Activated CD8-positive, alpha-beta memory T cell treated with anti-CD3 and anti-CD28 coated beads, Interleukin-2, amount 50 U/mL, for 1 hour (primary cell): ENCODE results near the gene WBP1L.

Experiments
- DNase-seq: peaks from one replicate; pipeline ENCODE4 v3.0.0-alpha.2; 2020; ENCODE audit errors: extremely low read depth

WBP1L gene

DNA sequence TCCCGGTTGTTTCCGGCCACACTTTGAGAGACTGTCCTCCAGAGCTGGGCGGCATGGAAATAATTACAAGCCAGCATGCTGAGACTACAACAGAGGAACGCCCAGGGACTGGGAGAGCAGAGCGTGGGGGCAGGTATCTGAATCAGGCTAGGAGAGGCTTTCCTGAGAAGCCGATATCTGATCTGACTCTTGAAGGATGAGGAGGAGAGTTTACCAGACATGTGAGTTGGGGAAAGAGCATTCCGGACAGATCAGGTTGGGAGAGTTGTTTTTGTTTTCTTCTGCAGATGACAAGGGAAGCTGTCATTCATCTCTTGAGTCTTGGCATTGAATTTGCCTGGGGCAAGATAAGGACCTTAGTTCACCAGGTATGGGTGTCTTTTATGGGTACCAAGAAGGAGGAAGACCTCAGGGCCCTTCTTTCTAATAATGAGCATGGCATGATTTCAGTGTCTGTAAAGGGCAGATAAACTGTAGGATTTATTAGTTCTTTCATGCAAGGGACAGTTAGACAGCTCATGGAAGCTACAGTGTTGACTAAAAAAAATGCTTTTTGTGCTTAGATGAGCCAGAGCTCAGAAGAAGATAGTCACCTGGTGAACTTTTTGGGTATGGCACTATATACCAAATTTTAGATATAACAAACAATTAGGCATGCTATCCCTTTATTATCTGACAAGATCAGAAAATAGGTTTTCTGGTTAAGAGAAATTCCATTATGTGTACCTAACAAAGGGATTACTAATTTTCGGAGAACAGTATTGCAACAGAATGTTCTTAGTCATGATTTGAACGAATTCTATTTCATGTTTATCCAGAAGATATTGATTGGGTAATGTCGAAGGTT lies 36.2 kb downstream of the WBP1L start:
- no peak for DNase-seq

DNA sequence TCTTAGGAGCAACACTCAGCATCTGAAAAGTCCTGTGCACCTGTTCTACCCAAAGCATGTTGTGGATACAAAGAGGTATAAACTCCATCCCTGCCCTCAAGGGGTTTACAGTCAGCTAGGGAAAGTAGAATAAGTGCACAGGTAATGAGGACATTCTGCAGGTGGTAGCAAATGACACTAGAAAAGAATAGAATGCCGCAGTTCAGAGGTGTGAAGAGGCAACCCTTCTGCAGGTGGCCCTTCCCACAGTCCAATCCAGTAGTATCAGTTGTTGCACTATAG lies 36.7 kb downstream of the WBP1L start:
- DNase-seq, result no peak

DNA sequence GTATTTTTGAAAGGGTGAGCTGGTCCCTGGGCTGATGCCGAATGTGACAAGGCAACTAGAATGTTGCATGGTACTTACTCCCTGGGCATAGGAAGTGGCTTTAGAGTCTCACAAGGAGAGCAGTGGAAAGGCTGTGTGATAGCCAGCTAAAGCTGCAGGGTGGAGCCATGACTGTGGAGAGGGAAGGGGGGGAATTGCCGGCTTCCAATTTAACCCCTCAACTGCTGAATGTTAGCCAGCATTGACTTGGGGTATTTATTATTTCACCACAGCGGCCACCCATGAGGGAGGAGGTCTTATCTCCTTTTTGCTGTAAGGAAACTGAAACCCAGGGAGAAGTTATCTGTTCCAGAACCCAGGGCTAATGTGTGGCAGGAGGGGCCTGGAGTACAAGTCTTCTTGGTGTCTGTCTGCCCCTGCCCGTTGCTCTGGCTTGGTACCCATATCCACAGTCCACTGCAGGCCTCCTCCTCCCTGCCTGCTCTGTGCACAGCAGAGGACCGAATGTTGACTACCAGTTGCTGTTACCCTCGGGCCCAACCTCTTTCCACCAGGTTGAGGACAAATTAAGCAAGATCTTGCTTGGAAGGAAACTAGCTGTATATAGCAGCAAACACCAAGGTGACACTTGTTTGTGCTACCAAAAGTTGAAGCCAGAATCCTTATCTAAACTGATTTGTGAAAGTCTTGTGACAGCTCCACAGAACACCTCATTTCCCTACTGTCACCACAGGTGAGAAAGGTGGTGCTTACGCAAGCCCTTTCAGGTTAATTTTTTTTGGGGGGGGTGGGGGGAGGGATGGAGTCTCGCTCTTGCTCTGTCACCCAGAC lies 37.6 kb downstream of the WBP1L start:
- DNase-seq, result no peak

DNA sequence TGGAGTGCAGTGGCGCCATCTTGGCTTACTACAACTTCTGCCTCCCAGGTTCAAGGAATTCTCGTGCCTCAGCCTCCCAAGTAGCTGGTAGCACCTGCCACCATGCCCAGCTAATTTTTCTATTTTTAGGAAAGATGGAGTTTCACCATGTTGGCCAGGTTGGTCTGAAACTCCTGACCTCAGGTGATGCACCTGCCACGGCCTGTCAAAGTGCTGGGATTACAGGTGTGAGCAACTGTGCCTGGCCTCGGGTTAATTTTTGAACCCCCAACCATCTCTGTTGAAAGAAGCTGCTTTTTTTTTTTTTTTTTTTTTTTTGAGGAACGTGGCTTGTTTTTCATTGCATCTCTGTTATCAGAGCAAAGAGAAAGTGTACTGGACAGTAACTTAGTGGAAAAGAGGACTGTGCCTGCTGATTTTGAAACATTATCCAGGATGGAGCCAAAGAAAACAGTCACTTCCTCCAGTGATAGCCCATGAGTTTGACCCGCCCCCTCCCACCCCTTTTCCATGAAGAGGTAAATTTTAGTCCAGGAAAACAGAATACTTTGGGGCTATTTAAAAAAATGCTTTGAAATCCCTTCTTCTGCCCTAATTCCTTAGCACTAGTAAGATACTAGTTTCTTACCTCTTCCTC lies 38.3 kb downstream of the WBP1L start:
- DNase-seq, result no peak

DNA sequence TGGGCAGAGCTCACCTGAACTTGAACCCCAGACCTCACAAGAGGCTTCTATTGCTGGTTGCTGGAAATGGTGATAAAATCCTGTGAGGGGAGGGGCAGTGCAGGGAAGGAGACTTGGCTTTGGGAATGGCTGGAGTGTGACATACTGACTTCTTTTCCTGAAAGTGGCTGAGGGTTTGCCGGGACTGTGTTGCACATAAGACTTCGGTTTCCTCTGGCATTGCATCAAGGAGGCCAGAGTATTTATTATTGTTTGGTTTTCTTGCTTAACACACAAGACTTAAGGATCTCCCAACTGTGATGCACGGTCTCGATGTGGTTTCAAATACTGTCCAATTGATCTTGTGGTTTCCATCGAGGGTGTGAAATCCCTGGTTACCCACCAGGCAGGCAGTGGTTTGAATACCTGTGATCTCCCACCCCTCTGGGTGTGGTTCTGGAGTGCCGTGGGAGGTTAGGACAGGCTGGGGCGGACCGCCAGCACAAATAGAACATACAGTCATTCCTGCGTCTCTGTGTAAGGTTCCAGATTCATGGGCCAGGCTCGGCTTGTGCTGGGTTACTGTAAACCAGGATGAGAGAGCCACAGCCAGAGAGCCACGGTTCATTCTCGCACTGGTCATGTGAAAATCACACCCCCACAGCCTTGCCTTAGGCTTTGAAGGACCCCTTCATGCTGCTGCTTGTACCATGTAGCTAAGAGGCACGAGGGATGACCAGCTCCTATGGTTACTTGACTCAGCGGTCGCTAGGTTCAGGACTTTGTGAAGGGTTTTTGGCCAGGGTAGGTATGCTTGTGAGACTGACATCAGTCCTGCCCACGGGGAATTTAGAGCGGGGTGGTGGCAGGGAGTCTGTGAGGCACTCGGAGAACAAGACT lies 39.2 kb downstream of the WBP1L start:
- DNase-seq, result no peak

DNA sequence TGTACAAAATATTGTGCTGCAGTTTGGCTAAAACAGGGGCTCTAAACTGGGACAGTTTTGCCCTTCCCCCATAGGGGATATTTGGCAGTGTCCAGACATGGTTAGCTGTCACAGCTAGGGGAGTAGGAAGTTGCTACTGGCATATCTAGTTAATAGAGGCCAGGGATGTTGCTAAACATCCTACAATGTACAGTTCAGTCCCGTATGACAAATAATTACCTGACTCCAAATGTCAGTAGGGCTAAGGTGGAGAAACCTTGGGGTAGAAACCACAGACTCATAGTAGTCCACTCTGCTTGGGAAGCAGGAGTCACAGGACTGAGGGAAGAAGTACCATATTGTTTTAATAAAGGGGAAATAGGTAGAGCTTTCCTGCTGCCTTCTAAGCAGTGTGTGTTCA lies 39.8 kb downstream of the WBP1L start:
- no peak for DNase-seq

DNA sequence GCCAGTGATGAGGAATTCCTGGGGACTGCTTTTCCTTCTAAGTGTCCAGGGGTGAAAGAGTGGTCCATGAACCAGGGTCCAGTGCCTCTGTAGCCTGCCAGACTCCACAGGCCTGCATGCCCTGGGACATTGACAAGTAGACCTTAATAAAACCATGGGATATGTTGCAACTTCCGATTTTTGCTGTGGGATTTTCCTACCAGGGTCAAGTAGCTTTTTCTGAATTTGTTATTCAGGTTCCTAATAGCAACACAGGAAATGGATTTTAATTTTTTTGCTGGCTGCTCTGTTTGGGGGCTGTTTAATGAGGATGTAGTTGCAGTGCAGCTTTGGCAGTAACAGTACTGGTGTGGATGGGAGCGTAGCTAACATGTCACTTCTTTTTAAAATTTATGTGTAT lies 42.1 kb downstream of the WBP1L start:
- no peak for DNase-seq

DNA sequence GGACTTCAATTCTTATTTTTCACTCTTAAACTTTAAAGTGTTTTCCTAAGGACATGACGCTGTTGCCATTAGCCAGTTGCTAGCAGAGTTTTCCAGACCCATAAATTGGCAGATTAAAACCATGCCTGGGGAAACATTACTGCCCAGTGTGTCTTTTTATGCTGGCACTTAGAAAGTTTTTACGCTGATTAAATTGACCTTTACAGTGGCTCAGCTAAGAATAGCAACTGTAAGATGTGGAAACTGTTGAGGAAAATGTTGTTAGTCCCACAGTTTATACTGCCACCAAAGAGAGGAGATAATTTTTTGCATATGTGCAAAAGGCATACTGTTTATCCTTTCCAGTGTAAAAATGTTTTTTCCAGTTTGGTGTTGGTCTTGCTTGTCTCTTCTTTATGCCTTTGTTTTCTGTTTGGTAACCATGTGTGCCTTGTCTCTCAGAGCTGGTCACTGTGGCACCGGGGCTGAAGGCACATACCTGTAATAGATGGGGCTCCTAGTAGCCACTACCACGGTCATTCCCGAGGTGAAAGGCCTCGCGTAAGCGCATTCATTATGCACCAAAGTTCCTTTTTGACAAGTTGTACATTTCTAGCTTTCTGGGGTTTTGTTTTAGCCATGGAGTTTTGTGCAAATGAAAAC lies 48.1 kb downstream of the WBP1L start:
- DNase-seq, result no peak

DNA sequence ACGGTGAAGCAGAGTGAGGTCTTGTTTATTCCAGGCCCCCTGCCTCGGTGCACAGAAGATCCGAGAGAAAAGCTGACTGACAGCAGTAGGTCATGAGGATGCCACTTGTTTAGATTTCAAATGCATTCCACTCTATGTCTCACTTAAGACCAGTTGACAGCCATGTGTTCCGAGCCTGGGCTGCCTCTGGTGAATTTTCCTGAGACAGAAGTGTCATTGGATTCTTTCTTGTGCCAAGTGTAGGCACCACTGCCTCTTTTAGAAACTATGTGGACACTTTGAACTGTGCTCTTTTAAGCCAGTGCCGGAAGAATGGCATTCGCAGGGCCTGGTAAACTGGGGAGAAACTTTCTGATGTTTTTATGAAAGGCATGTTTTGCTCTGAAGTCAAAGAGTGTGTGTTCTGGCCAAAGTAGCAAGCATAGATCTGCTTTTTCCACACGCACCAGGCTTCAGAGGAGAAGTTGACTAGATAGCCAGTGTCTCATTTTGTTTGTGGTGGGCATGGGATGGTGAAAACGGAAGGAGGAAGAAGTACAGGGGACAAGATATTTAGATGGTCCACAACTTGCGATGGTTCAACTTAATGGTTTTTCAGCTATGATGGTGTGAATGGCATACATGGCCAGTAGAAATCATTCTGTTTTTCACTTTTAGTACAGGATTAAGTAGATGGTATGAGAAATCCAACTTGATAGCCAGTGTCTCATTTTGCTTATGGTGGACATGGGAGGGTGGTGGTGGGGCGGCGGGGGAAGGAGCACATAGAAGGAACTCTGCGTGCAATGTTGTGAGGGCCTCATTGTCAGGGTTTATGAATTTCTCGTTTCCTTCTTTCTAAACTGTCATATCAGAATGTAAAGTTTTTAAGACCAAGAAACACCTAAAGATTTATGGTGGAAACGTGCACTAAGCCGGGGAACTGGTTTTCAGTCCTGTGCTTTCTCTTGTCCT lies 52.0 kb downstream of the WBP1L start:
- no peak for DNase-seq

DNA sequence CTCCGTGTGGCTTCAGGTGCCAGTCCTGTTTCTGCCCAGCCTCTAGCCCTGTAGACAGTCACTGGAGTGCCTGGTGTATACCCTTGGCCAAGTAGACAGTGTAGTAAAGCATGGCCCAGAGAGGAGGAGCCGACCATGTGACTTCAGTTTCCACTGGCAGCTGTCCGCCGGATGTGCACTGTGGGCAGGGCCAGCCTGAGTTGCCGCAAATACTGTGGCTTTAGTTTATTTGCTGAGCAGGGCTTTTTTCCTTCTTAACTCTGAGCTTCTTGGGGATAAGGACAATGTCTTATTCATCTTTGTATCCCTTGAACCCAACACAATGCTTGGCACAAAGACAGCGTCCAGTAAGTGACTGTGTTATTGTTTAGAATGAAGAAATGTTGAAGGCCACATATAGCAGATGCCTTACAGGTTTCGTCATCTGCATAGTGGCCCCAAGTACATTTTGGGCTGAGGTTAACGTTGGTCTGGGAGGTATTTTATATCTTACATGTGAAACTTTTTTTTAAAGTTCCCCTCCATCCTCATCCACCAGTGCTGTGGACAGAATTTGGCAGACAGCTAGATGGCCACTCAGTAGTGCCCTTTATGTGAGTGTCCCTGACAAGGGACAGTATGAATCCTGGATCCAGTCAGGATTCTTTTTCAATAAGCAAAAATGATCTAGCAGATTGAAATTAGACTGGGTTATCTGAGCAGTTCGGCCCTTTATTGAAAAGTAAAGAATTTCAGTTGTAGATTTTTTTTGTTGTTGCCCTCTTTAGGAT lies 52.8 kb downstream of the WBP1L start:
- no peak for DNase-seq

DNA sequence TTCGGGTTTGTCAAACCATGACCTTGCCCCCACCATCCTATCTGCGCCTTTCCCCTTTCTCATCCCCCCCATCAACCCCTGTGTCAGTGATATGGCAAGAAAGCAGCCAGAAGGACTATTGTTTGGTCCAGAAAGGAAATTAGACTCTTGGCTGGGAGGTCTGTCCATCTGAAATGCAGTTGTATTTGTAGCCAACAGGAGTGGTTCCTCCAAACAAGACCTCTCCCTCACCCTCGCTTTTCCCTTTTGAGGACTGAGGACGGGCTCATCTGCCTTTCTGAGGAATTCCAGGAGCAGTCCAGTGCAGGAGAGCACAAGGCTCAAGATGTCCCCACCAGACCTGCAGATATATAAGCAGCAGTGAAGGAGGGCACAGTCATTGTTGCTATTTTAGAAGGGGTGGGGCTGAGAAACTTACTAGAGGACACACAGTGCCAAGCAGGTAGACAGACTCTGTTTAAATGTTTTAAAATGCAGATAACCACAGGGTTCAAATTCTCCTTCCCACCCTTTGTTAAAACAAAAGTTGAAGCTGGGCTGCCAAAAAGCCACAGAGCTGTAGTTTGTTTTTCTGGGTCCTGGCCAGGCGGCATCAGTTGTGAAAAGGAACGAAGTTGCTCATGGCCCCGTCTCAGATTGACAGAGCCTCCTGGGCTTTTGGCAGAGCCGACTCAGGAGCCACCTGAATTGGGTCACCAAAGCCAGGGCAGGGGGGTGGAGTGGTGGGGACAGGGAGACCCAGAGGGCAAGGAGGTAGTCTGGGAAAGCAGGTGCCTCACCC lies 56.1 kb downstream of the WBP1L start:
- DNase-seq, result no peak

DNA sequence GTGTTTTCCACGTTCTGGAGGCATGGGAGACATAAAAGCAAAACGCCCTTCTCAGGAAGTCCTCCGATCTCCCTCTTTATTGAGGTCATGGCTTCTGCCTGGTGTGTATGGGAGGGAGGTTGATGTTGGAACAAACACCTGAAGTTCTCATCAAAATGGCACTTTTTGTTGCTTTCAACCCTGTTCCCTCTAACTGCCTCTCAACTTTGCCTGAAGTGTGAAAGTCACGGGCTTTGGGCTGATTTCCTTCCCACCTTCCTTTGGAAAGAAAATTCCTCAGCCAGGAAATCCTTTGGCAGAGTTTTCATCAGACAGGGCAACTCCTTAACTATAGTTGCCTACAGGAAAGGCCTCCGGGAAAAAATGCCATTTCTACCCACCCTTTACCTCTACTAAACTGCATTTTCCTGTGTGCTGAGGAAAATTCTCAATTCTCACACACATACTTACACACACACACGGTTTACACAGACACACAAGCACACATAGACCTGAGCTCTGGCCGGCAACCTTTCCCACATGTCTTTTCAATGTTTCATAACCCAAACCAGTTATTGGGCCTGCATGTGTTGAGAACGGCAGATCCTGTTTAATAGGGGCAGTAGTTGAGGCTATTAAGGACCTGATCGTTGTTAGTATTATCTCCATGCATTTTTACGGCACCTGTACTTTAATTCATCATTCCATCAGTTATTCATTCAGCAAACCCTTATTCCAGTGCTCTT lies 57.0 kb downstream of the WBP1L start:
- DNase-seq, result no peak

DNA sequence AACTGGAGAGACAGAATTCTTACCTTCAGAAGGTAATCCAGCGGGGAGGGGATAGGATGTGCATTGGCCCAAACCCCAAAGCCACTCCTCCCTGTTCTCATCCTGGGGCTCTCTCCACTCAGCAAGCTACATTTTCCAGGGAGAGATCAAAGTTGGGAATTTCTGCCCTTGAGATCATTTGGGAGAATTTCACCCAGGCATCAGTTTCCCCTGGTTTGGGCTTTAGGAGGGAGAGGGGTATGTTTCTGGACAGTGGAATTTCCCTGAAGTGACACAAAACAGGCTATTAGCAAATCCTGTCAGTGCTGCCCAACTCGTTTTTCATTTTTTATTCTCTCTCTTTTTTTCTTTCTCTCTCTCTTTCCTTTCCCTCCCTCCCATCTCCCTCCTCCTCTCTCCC lies 57.7 kb downstream of the WBP1L start:
- no peak for DNase-seq

DNA sequence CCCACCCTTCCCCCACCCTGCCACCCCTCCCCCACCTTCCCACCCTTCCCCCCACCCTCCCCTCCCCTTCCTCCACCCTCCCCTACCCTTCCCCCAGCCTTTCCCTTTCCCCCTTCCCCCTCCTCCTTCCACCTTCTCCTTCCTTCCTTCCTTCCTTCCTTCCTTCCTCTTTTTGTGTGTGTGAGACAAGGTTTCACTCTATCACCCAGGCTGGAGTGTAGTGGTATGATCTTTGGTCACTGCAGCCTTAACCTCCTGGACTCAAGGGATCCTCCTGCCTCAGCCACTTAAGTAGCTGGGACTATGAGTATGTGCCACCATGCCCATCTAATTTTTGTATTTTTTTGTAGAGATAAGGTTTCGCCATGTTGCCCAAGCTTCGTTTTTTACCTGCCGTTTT lies 58.2 kb downstream of the WBP1L start:
- no peak for DNase-seq

DNA sequence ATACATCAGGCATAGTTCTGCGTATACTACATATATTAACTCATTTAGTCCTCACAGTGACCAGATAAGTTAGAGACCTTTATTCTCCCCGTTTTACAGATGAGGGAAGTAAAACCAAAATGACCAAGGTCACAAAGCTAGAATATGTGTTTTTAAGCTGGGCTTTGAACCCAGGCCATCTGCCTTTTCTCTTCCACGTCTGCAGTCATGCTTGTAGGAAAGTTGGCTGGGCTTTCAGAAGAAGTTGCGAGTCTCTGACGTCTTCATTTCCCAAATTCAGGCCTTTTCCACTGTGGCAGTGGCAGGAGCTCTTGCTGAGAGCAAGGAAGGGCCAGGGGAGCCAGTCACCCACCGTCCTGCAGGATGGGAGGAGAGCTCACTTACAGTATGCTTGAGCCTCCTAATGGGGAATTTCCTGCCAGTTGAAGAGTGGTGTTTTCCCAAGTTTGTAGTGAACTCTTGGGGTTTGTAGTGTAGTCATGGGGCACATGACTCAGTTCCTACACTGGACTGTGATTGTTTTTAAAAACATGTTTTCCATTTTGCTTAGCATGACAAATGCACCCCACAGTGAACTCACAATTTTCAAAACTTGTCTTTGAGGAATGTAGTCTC lies 59.3 kb downstream of the WBP1L start:
- DNase-seq, result no peak

DNA sequence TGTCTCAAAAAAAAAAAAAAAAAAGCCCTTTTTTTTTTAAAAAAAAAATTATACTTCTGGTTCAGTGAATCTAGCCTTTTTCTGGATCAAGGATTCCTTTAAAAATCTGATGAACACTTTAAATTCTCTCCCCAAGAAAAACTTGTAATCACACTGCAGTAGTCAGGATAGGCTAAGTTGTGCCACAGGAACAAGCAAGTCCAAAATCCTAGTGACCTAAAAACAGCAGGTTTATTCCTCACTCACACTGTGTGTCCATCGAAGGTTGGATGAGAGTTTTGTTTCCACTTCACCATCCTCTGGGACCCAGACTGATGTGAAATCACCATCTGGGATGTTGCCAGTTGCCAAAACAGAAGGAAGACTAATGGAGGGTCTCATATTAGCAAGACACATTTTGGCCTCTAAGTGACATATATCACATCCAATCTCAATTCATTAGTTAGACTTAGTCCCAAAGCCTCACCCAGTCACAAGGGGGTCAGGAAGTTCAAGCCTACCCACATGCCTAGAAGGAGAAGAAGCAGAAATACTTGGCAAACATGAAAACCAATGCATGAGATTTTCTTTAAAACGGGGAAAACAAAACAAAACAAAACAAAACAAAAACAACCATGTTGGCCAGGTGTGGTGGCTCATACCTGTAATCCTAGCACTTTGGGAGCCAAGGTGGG lies 60.8 kb downstream of the WBP1L start:
- DNase-seq, result no peak

DNA sequence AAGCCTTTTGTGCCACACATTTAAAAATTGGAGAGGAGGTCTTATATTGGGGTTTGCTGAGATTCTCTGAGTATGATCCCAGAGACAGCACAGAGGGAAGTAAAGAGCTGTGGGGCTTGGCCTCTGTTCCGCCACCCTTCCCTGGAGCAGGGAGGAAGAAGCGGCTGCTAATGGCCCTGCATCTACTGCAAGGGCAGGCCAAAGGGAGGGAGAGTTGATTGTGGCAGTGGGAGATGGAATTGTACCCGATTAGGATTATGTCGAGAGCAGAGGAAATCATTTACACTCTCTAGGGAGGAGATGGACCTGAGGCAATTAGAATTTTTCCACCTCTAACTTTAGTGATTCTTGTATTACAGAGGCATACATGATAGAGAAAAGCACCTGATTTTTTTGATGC lies 64.6 kb downstream of the WBP1L start:
- DNase-seq, result no peak
